Daoy (cell line): ENCODE data around the gene MAVS. TPM values are rescaled to one million over a fixed set of nuclear protein-coding genes. Genes with fewer than 3 reads are reported as not detected.
A peak's percentile ranks its signal among the peaks of the same experiment; 100 is the strongest.
"Not testable (repeated sequence)": the region's sequence is repeated elsewhere in the genome, so short reads cannot be mapped to it uniquely, and the experiment has no call there.

Source experiments
- DNase-seq: peaks from one replicate; pipeline ENCODE4 v3.0.0-alpha.2; 2015; ENCODE audit warnings: low read depth
- total RNA-seq: library from RNA; depleted of rRNA; stranded (reverse); fragments of >200 nt; shearing (Covaris generic); gene quantifications from 2 replicates; pipeline ENCODE4 v1.2.3, GENCODE V29; 2014

MAVS gene
- total RNA-seq, 1 experiment from 2014 or later: 11.5 TPM

- DNase-seq: no peak
Measured at GRCh38 chr20:3815703-3816315, 30.8 kb upstream of the MAVS start.

GRCh38 chr20:3818155-3819151 is 28.2 kb upstream of the MAVS start:
- peak; percentile 80 for DNase-seq

- no peak for DNase-seq
Measured at GRCh38 chr20:3819411-3820047, 27.1 kb upstream of the MAVS start.

- DNase-seq: peak; percentile 97
Measured at GRCh38 chr20:3820048-3820900, 26.4 kb upstream of the MAVS start, which contains the start of gene AP5S1. AP5S1 (plus strand) TSS chr20:3820547; CDS start chr20:3822118, 1,571 bp downstream.

GRCh38 chr20:3820901-3821727 is 25.5 kb upstream of the MAVS start:
- peak; percentile 54 for DNase-seq

- no peak for DNase-seq
Measured at GRCh38 chr20:3821996-3822395, 24.6 kb upstream of the MAVS start.

GRCh38 chr20:3823881-3824280 is 22.8 kb upstream of the MAVS start:
- no peak for DNase-seq

- DNase-seq: no peak
Measured at GRCh38 chr20:3825526-3825925, 21.1 kb upstream of the MAVS start.

GRCh38 chr20:3826420-3826819 is 20.2 kb upstream of the MAVS start:
- no peak for DNase-seq

- no peak for DNase-seq
Measured at GRCh38 chr20:3828798-3829197, 17.8 kb upstream of the MAVS start.

- DNase-seq: not testable (repeated sequence)
Measured at GRCh38 chr20:3829891-3830290, 16.7 kb upstream of the MAVS start.

GRCh38 chr20:3836132-3836531 is 10.5 kb upstream of the MAVS start:
- DNase-seq: no peak

- DNase-seq: no peak
Measured at GRCh38 chr20:3839328-3839727, 7.3 kb upstream of the MAVS start.

GRCh38 chr20:3840201-3840600 is 6.4 kb upstream of the MAVS start:
- DNase-seq: peak; percentile 31

GRCh38 chr20:3842348-3842930 is 4.2 kb upstream of the MAVS start:
- DNase-seq: no peak

- peak; percentile 83 for DNase-seq
Measured at GRCh38 chr20:3843490-3843889, 3.1 kb upstream of the MAVS start.

GRCh38 chr20:3843990-3844619 is 2.5 kb upstream of the MAVS start:
- not testable (repeated sequence) for DNase-seq

GRCh38 chr20:3846378-3846739 is 275 bp upstream of the MAVS start:
- no peak for DNase-seq

GRCh38 chr20:3847429-3847940 is 851 bp downstream of the MAVS start:
- no peak for DNase-seq
